Measurements from ENCODE around the gene FAM117A.

Gene FAM117A

GRCh38 chr17:49699966-49700575, 63.9 kb downstream of the FAM117A start:
- no peaks in the 10 kb centered on the region for H3F3A ChIP-seq (ENCODE audit: control insufficient read depth, insufficient read depth)
- H3K36me3 ChIP-seq (ENCODE audit: control insufficient read depth, low read length): peaks cover 45% of the 10 kb centered on the region
- H3K4me2 ChIP-seq (ENCODE audit: low read length): no peak overlapping the region
- H3K9me3 ChIP-seq (ENCODE audit: control insufficient read depth, insufficient read depth, low read length): no peaks in the 10 kb centered on the region
- no peak overlapping the region for H3K4me3 ChIP-seq (ENCODE audit: low read length)
- no peak for TF ChIP-seq EZH2phosphoT487 (IDR thresholded peaks at IDR 0.05; ENCODE audit: borderline replicate concordance, low read length)
- no peak for TF ChIP-seq CTCF (IDR thresholded peaks at IDR 0.05; ENCODE audit: low read depth, low read length, poor library complexity, severe bottlenecking)
- no peaks in the 10 kb centered on the region for H3K9me2 ChIP-seq (replicated peaks; ENCODE audit: control insufficient read depth, low read length)
- H4K20me1 ChIP-seq (ENCODE audit: control insufficient read depth, insufficient read depth, low read depth, low read length): no peaks in the 10 kb centered on the region
- no peak overlapping the region for H3K27ac ChIP-seq (ENCODE audit: low read depth, low read length)
- no peaks in the 10 kb centered on the region for H3K79me2 ChIP-seq (ENCODE audit: control insufficient read depth, low read length)
- H3K4me1 ChIP-seq (ENCODE audit: control insufficient read depth, low read length): peaks cover 6% of the 10 kb centered on the region; the same call in 1 of the 2 replicates
- H3K27me3 ChIP-seq (ENCODE audit: control insufficient read depth, low read length): no peaks in the 10 kb centered on the region

GRCh38 chr17:49698005-49698404, 65.9 kb downstream of the FAM117A start:
- peaks cover 7% of the 10 kb centered on the region; the same call in 1 of the 2 replicates for H3K4me1 ChIP-seq (ENCODE audit: control insufficient read depth, low read length)
- no peak overlapping the region for H3K4me2 ChIP-seq (ENCODE audit: low read length)
- TF ChIP-seq EZH2phosphoT487 (IDR thresholded peaks at IDR 0.05; ENCODE audit: borderline replicate concordance, low read length): no peak
- TF ChIP-seq CTCF (IDR thresholded peaks at IDR 0.05; ENCODE audit: low read depth, low read length, poor library complexity, severe bottlenecking): no peak

GRCh38 chr17:49696233-49696761, 67.6 kb downstream of the FAM117A start:
- Histone ChIP-seq H3K4me3 (ENCODE audit: low read length) (no peak overlapping the region), H3K27ac (ENCODE audit: low read depth, low read length) (no peak overlapping the region), H3K79me2 (ENCODE audit: control insufficient read depth, low read length) (no peaks in the 10 kb centered on the region), H4K20me1 (ENCODE audit: control insufficient read depth, insufficient read depth, low read depth, low read length) (no peaks in the 10 kb centered on the region), H3K4me1 (ENCODE audit: control insufficient read depth, low read length) (peaks cover 7% of the 10 kb centered on the region; the same call in 1 of the 2 replicates), H3K36me3 (ENCODE audit: control insufficient read depth, low read length) (peaks cover 12% of the 10 kb centered on the region), H3K9me3 (ENCODE audit: control insufficient read depth, insufficient read depth, low read length) (no peaks in the 10 kb centered on the region), H3K27me3 (ENCODE audit: control insufficient read depth, low read length) (no peaks in the 10 kb centered on the region), H3K4me2 (ENCODE audit: low read length) (no peak overlapping the region), H3K9me2 (replicated peaks; ENCODE audit: control insufficient read depth, low read length) (no peaks in the 10 kb centered on the region), H3F3A (ENCODE audit: control insufficient read depth, insufficient read depth) (no peaks in the 10 kb centered on the region)
- TF ChIP-seq CTCF (IDR thresholded peaks at IDR 0.05; ENCODE audit: low read depth, low read length, poor library complexity, severe bottlenecking) (no peak), EZH2phosphoT487 (IDR thresholded peaks at IDR 0.05; ENCODE audit: borderline replicate concordance, low read length) (no peak)

More at GRCh38 chr17:49698005-49698404, 65.9 kb downstream of the FAM117A start:
- Histone ChIP-seq H3K9me2 (replicated peaks; ENCODE audit: control insufficient read depth, low read length) (no peaks in the 10 kb centered on the region), H3K27me3 (ENCODE audit: control insufficient read depth, low read length) (no peaks in the 10 kb centered on the region), H3K4me3 (ENCODE audit: low read length) (no peak overlapping the region), H3K36me3 (ENCODE audit: control insufficient read depth, low read length) (peaks cover 25% of the 10 kb centered on the region), H3K9me3 (ENCODE audit: control insufficient read depth, insufficient read depth, low read length) (no peaks in the 10 kb centered on the region), H3F3A (ENCODE audit: control insufficient read depth, insufficient read depth) (no peaks in the 10 kb centered on the region), H4K20me1 (ENCODE audit: control insufficient read depth, insufficient read depth, low read depth, low read length) (no peaks in the 10 kb centered on the region), H3K79me2 (ENCODE audit: control insufficient read depth, low read length) (no peaks in the 10 kb centered on the region), H3K27ac (ENCODE audit: low read depth, low read length) (no peak overlapping the region)

Measured in DOHH2 (cell line).